A172 (cell line): Measurements from ENCODE around the gene LRP1-AS. TPM values are rescaled to one million over a fixed set of nuclear protein-coding genes. Genes with fewer than 3 reads are reported as not detected.

Experiments
- DNase-seq: peaks from one replicate; pipeline ENCODE4 v3.0.0-alpha.2; 2015; ENCODE audit warnings: low spot score
- total RNA-seq: library from RNA; depleted of rRNA; stranded (reverse); fragments of >200 nt; shearing (Covaris generic); gene quantifications from 2 replicates; pipeline ENCODE4 v1.2.3, GENCODE V29; 2014; rRNA removed

The LRP1-AS gene
- total RNA-seq, result not detected in 2 replicates

DNA sequence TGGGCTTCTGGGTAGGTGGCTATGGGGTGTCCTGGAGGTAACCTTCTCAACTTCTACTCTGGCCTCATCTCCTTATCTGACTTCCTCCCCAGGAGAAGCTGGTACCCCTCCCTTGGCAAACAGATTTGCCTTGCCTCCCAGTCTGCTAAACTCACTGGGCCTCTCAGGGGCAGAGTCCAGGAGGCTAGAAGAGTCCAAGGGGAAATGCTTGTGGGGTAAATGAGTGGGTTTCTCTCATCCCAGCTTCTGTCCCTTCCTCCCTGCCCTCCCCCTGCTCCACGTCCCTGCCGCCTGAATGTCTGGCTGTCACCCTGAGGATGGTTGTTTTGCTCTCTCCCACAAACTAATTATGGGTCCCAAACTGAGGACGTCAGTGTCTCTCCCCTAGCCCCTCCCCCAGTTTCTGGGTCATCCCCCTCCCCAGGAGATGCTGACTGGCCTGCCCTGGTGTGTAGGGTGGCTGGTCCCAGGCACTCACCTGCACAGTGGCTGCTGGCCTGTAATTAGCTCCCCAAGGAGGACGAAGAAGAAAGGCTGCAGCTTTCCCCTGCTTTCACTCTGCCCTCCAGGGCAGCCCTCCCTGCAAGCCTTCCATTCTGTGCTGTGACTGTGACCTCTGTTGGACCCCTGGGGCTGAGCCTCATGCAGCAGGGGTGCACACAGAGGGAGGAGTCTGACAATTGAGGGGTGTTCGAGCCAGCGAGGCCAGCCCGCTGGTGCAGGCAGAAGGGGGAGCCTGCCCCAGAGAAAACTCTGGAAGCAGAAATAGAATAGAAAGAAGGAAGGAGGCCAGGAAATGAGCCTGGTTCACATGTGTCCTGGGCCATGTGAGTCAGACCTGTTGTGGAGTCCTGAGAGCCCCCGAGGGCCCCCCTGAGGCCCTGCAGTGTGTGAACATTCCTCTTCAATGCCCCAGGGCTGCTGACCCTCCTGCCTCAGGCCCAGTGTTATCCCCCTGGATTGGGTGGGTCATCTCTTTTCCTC is at the start of gene LRP1-AS:
TSS of gene LRP1-AS (minus strand) at position 659 of the 984 bp plus-strand sequence.
- DNase-seq, result no peak

DNA sequence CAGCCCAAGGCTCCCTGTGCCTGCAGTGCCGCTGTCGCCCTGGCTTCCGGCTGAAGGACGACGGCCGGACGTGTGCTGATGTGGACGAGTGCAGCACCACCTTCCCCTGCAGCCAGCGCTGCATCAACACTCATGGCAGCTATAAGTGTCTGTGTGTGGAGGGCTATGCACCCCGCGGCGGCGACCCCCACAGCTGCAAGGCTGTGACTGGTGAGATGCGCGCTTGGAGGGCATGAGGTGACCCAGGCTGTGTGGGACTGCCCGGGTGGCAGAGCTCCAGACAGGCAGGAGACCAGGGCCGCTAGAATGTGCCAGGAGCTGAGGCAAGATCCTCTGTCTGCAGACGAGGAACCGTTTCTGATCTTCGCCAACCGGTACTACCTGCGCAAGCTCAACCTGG is 49.5 kb upstream of the LRP1-AS start:
- no peak for DNase-seq

DNA sequence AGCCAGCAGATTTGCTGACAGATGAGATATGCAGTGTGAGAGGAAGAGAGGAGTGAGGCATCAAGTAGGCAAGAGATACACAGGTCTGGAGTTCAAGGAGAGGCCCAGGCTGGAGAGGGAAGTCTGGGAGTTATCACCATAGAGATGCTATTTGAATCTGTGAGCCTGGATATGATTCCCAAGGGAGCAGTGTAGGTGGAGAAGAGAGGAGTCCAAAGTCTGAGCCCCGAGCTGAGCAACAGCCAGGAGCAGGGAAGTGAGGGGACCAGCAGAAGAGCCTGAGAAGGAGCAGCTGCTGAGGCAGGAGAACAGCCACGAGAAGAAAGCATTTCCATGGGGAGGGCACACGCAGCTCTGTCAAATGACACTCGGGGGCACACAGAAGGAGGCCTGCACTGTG is 49.0 kb upstream of the LRP1-AS start:
- no peak for DNase-seq

DNA sequence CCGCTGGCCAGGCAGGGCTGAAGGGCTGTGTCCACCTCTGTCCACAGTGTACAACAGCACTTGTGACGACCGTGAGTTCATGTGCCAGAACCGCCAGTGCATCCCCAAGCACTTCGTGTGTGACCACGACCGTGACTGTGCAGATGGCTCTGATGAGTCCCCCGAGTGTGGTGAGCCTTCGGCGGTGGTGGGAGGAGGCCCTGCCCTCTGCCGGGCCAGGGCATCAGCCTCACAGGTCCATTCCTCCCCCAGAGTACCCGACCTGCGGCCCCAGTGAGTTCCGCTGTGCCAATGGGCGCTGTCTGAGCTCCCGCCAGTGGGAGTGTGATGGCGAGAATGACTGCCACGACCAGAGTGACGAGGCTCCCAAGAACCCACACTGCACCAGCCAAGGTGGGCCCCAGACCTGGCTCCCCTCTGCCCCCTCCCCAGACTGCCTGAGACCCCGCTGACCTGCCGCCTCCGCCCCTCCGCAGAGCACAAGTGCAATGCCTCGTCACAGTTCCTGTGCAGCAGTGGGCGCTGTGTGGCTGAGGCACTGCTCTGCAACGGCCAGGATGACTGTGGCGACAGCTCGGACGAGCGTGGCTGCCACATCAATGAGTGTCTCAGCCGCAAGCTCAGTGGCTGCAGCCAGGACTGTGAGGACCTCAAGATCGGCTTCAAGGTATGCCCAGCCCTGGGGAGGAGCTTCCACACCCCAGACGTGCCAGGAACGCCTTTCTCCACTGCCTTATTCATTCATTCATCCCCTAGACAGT is 48.4 kb upstream of the LRP1-AS start:
- DNase-seq, result no peak

DNA sequence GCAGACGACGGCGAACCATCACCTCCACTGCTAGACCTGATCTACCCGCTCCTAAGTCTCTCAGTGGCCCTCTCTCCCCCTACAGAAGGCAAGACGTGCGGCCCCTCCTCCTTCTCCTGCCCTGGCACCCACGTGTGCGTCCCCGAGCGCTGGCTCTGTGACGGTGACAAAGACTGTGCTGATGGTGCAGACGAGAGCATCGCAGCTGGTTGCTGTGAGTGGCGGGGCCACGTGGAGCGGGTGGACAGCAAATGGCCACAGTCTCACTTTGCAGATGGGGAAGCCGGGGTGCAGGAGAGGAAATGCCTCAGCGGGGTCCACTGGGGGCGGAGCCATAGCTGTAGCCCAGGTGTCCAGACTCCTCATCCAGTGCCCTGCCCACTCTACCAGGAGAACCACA is 47.8 kb upstream of the LRP1-AS start:
- no peak for DNase-seq

DNA sequence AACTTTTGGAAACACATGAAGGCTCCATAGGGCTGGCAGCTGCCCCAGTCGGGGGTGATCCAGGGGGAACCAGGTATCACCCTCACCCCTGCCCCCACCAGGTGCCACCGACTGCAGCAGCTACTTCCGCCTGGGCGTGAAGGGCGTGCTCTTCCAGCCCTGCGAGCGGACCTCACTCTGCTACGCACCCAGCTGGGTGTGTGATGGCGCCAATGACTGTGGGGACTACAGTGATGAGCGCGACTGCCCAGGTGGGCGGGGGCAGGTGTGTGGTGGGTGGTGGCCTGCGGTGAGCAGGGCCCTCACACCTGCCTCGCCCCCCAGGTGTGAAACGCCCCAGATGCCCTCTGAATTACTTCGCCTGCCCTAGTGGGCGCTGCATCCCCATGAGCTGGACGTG is 46.8 kb upstream of the LRP1-AS start:
- DNase-seq, result no peak

- no peak for DNase-seq
Measured at GRCh38 chr12:57193706-57194245, 46.4 kb upstream of the LRP1-AS start.

DNA sequence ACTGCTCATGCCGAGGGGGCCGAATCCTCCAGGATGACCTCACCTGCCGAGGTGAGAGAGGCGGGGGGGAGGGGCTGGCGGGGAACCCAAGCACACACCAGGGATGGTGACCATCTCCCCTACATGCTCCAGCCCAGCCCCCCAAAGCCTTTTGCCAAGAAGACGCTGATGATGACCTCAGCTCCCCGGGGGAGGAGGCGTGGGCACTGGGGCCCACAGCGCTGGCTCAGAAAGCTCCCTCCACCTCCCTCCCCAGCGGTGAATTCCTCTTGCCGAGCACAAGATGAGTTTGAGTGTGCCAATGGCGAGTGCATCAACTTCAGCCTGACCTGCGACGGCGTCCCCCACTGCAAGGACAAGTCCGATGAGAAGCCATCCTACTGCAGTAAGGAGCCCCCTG is 45.5 kb upstream of the LRP1-AS start:
- no peak for DNase-seq

DNA sequence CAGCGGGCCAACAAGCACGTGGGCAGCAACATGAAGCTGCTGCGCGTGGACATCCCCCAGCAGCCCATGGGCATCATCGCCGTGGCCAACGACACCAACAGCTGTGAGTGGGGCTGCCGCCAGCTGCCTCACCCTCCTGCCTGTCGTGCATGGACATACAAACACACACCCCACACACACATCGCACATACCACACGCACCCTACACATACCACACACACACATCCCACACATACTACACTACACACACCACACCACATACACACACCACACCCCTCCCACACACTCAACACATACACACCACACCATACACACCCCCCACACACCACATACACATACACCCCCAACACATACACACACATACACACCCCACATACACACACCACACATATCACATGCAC is 44.0 kb upstream of the LRP1-AS start:
- DNase-seq, result no peak

DNA sequence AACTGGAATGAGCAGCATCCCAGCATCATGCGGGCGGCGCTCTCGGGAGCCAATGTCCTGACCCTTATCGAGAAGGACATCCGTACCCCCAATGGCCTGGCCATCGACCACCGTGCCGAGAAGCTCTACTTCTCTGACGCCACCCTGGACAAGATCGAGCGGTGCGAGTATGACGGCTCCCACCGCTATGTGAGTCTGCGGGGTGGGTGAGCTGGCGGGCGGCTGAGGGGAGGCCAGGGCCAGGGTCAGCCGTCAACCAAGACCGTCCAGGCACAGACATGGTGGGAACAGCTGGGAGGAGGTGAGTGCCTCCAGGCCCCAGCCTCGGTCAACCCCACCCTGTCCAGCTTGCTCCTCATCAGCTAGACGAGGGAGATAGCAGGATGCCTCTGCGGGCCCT is 43.4 kb upstream of the LRP1-AS start:
- no peak for DNase-seq

- DNase-seq, result no peak
Measured at GRCh38 chr12:57190037-57190436, 42.6 kb upstream of the LRP1-AS start.

GRCh38 chr12:57188090-57188425 is 40.6 kb upstream of the LRP1-AS start:
- DNase-seq, result no peak

- no peak for DNase-seq
Measured at GRCh38 chr12:57187222-57188089, 40.0 kb upstream of the LRP1-AS start.

GRCh38 chr12:57185906-57186508 is 38.6 kb upstream of the LRP1-AS start:
- no peak for DNase-seq

DNA sequence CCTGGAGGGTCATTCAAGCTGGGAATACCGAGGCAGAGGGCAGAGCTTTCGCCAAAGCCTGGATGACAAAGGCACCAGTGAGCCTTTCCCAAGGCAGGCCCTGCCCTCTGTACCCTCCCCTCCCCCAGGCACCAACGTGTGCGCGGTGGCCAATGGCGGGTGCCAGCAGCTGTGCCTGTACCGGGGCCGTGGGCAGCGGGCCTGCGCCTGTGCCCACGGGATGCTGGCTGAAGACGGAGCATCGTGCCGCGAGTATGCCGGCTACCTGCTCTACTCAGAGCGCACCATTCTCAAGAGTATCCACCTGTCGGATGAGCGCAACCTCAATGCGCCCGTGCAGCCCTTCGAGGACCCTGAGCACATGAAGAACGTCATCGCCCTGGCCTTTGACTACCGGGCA is 38.0 kb upstream of the LRP1-AS start:
- no peak for DNase-seq

DNA sequence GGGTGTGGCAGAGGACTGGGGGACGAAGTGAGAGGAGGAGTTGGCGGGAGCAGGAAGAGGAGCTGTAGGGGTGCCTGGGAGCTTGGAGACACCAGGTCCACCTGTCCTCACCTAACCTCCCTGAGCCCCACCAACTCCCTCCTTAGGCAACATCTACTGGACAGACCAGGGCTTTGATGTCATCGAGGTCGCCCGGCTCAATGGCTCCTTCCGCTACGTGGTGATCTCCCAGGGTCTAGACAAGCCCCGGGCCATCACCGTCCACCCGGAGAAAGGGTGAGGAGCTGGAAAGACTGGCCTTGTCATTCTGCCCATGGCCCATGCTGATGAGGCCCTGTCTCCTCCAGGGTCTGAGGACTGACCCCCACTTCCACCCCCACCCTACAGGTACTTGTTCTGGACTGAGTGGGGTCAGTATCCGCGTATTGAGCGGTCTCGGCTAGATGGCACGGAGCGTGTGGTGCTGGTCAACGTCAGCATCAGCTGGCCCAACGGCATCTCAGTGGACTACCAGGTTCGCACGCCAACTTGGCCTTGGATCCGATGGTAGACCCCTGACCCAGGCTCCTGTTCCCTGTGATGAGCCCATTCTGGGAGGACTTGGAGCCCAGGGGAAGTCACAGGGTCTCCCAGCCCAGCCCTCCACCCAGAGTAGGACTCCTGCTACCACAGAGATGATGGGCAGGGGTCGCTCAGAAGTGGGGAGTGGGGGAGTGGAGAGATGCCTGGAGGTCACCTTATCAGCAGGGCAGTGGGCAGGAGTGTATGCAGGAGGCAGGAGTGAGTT is 36.7 kb upstream of the LRP1-AS start:
- no peak for DNase-seq

DNA sequence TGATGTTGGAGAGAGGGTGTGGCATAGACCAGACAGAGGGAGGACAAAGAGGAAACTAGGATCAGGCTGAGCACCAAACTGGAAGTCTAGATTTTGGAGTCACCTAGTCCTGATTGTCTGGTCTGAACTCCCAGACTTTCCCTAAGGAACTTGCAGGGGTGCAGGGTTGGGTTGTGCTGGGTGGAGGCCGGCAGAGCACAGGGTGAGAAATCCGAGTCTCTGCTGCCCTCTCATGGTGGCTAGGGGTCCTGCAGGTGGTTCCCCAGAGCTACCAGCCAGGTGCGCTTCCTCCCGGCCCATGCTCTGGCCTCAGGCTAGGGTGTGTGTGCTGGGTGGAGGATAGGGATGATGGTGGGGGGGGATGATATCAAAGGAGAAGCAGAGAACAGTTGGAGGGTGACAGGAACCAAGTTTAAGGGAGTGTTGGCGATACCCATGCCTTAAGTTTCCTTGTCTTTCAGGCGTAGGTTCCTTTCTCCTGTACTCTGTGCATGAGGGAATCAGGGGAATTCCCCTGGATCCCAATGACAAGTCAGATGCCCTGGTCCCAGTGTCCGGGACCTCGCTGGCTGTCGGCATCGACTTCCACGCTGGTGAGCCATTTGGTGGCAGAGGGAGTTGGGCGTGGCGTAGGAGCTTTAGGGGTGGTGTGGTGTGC is 35.6 kb upstream of the LRP1-AS start:
- DNase-seq, result peak; percentile 83

DNA sequence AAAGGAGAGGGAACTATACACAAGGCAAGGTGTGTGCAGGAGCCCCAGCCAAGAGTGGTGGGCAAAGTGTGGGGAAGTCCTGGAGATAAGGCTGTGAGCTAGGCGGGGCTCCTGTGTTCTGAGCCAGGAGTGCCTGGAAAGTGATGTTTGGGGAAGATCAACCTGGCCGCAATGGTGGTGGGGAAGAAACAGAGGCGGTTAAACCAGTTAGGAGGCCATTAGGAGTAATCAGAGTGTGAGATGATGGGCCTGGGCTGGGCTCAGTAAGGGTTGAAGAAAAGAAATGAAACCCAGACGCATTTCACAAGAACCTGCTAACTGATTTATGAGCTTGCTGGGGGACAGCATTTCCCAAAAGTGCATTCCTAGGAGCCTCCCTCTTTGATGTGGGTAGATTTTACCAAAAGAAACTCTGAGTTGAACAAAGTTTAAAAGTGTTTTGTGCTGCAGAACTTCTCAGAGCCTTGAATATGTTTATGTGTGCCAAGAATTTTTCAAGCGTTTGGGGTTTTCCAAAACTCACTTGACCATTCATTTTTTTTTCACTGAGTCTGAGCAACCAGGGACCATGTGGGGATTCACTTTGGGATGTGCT is 34.2 kb upstream of the LRP1-AS start:
- peak; percentile 61 for DNase-seq

DNA sequence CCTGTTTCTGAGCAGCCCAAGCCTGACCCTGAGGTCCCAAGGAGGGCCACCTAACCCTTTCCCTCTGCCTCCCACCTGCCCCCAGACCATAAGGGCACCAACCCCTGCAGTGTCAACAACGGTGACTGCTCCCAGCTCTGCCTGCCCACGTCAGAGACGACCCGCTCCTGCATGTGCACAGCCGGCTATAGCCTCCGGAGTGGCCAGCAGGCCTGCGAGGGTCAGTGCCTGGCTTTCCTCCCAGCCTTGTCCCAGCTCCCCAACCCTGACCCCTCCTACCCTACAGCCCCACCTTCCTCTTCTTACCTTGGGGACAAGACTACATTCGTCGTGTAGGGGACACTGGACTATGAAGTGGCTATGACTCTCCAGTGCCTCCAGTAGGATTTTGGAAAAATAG is 33.7 kb upstream of the LRP1-AS start:
- DNase-seq, result no peak
